HepG2 (cell line): Measurements from ENCODE around the gene MVP. TPM values are rescaled to one million over a fixed set of nuclear protein-coding genes. Genes with fewer than 3 reads are reported as not detected.

Source experiments
- MEIS1 ChIP-seq: sonication (generic); formaldehyde crosslinking; IDR thresholded peaks from 2 replicates; pipeline ENCODE4 v1.9.0; 2021; ENCODE audit warnings: mild to moderate bottlenecking, missing genetic modification reagents, moderate library complexity, borderline replicate concordance
- NFE2L1 ChIP-seq: sonication (generic); formaldehyde crosslinking; IDR thresholded peaks from 2 replicates; pipeline ENCODE4 v1.4.0; 2020; ENCODE audit warnings: missing genetic modification reagents, mild to moderate bottlenecking, borderline replicate concordance
- REPIN1 ChIP-seq: sonication (generic); formaldehyde crosslinking; IDR thresholded peaks from 2 replicates; pipeline ENCODE4 v1.8.0; 2022; ENCODE audit warnings: missing genetic modification reagents, low read depth, mild to moderate bottlenecking, borderline replicate concordance
- ZNF441 ChIP-seq: sonication (generic); formaldehyde crosslinking; IDR thresholded peaks from 2 replicates; pipeline ENCODE4 v1.7.0; 2021; ENCODE audit warnings: missing genetic modification reagents, borderline replicate concordance
- ZNF772 ChIP-seq: sonication (generic); formaldehyde crosslinking; IDR thresholded peaks from 2 replicates; pipeline ENCODE4 v1.5.0; 2020; ENCODE audit warnings: mild to moderate bottlenecking, missing genetic modification reagents
- polyA plus RNA-seq, 8 experiments: library from polyadenylated mRNA; depleted of rRNA in 3 of 8; stranded (reverse) in 7 of 8; unstranded in 1 of 8; fragments of >200 nt; fragmentation: Illumina TruSeq in 4 of 8; extraction: Trizol in 4 of 8; gene quantifications; 2 replicates each; pipeline versions ENCODE4 v1.2.1 to v1.2.3, GENCODE V29; 2011 to 2016; ENCODE audit warnings: low read depth in 4 of 8, missing spikeins in 1 of 8, mixed read lengths in 1 of 8; ENCODE audit not compliant: insufficient read depth in 1 of 8
- total RNA-seq, 5 experiments: library from RNA; depleted of rRNA; stranded (reverse); fragments of >200 nt; fragmentation: Illumina TruSeq; extraction: Trizol; gene quantifications; 2 replicates each; pipeline ENCODE4 v1.2.3, GENCODE V29; 2016; ENCODE audit warnings: low read depth in 1 of 5
- TF ChIP-seq, protein P1 (sequence below): sonication (generic); formaldehyde crosslinking; IDR thresholded peaks from 2 replicates; pipeline ENCODE4 v1.4.0; 2020; ENCODE audit warnings: missing genetic modification reagents, borderline replicate concordance
- TF ChIP-seq, protein P2 (sequence below): sonication (generic); formaldehyde crosslinking; IDR thresholded peaks from 2 replicates; pipeline ENCODE4 v1.4.0; 2020; ENCODE audit warnings: missing genetic modification reagents
- TF ChIP-seq, protein P3 (sequence below), 2 experiments: sonication (generic) in 1 of 2; formaldehyde crosslinking in 1 of 2; IDR thresholded peaks; 2 replicates each; pipeline versions ENCODE4 v1.6.1 to v1.9.0; 2014 to 2022; ENCODE audit warnings: antibody characterized with exemption in 1 of 2, borderline replicate concordance in 1 of 2, inconsistent platforms in 1 of 2, low read depth in 1 of 2, missing genetic modification reagents in 1 of 2
- TF ChIP-seq, protein P4 (sequence below): sonication (generic); formaldehyde crosslinking; IDR thresholded peaks from 2 replicates; pipeline ENCODE4 v1.5.0; 2020; ENCODE audit warnings: mild to moderate bottlenecking, missing genetic modification reagents
- TF ChIP-seq, protein P5 (sequence below): IDR thresholded peaks from 2 replicates; pipeline ENCODE4 v1.6.1; 2016; ENCODE audit warnings: mild to moderate bottlenecking, missing biosample characterization, missing genetic modification reagents
- TF ChIP-seq, protein P6 (sequence below): IDR thresholded peaks from 2 replicates; pipeline ENCODE4 v1.6.1; 2016; ENCODE audit warnings: missing genetic modification reagents, missing compliant biosample characterization

MVP gene
- total and polyA plus RNA-seq, 2 of the 13 experiments (the other 11 are each of a cell fraction or from before 2014, with no cell fraction given), result 22.9 to 43.5 TPM

DNA sequence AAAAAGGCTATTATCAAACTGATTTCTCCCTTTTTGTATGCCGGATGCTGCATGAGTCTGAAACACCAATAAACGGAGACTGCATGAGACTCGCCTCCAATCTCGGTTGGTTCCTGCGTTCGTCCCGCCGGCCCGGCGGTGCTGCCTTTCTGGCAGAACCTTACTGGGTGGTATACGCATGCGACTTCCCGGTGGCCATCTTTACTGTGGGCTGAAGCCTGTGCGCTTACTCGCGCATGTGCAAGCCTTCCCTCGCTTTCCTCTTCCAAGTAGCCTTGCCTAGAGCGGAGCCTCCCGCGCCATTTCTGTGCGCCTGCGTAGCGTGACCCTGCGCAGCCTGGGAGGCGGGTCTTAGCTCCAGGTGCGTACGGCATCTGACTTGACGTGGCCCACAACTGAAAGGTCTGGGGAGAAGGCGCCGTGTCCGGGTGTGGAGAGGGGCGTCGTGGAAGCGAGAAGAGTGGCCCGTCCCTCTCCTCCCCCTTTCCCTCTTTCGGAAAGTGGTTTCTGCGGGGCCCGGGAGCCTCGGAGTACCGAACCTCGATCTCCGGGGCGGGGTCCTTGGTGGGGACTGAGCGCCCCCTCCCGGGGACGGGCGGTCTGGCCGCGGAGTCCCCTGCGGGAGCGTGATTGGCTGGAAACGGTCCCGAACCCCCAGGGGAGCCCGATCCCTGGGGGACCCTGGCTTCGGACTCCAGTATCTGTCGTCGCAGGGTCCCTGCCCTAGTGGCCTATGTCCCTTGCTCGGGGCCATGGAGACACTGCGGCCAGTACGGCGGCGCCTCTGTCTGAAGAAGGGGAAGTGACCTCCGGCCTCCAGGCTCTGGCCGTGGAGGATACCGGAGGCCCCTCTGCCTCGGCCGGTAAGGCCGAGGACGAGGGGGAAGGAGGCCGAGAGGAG is 4.2 kb upstream of the MVP start, which contains the start of gene PAGR1 (continued):
- TF ChIP-seq, protein P1, sequence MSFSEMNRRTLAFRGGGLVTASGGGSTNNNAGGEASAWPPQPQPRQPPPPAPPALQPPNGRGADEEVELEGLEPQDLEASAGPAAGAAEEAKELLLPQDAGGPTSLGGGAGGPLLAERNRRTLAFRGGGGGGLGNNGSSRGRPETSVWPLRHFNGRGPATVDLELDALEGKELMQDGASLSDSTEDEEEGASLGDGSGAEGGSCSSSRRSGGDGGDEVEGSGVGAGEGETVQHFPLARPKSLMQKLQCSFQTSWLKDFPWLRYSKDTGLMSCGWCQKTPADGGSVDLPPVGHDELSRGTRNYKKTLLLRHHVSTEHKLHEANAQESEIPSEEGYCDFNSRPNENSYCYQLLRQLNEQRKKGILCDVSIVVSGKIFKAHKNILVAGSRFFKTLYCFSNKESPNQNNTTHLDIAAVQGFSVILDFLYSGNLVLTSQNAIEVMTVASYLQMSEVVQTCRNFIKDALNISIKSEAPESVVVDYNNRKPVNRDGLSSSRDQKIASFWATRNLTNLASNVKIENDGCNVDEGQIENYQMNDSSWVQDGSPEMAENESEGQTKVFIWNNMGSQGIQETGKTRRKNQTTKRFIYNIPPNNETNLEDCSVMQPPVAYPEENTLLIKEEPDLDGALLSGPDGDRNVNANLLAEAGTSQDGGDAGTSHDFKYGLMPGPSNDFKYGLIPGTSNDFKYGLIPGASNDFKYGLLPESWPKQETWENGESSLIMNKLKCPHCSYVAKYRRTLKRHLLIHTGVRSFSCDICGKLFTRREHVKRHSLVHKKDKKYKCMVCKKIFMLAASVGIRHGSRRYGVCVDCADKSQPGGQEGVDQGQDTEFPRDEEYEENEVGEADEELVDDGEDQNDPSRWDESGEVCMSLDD (CRISPR knock-in tag), result peak; percentile 98
- TF ChIP-seq MEIS1 (CRISPR knock-in tag) (peak; percentile 89; the same call in 1 of the 2 replicates), REPIN1 (CRISPR knock-in tag) (peak; percentile 76; the same call in 1 of the 2 replicates), ZNF441 (peak; percentile 91), NFE2L1 (CRISPR knock-in tag) (no peak), ZNF772 (CRISPR knock-in tag) (peak; percentile 83; the same call in 1 of the 2 replicates)
- TF ChIP-seq, protein P2, sequence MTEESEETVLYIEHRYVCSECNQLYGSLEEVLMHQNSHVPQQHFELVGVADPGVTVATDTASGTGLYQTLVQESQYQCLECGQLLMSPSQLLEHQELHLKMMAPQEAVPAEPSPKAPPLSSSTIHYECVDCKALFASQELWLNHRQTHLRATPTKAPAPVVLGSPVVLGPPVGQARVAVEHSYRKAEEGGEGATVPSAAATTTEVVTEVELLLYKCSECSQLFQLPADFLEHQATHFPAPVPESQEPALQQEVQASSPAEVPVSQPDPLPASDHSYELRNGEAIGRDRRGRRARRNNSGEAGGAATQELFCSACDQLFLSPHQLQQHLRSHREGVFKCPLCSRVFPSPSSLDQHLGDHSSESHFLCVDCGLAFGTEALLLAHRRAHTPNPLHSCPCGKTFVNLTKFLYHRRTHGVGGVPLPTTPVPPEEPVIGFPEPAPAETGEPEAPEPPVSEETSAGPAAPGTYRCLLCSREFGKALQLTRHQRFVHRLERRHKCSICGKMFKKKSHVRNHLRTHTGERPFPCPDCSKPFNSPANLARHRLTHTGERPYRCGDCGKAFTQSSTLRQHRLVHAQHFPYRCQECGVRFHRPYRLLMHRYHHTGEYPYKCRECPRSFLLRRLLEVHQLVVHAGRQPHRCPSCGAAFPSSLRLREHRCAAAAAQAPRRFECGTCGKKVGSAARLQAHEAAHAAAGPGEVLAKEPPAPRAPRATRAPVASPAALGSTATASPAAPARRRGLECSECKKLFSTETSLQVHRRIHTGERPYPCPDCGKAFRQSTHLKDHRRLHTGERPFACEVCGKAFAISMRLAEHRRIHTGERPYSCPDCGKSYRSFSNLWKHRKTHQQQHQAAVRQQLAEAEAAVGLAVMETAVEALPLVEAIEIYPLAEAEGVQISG (CRISPR knock-in tag), result peak; percentile 99
- TF ChIP-seq, protein P3, sequence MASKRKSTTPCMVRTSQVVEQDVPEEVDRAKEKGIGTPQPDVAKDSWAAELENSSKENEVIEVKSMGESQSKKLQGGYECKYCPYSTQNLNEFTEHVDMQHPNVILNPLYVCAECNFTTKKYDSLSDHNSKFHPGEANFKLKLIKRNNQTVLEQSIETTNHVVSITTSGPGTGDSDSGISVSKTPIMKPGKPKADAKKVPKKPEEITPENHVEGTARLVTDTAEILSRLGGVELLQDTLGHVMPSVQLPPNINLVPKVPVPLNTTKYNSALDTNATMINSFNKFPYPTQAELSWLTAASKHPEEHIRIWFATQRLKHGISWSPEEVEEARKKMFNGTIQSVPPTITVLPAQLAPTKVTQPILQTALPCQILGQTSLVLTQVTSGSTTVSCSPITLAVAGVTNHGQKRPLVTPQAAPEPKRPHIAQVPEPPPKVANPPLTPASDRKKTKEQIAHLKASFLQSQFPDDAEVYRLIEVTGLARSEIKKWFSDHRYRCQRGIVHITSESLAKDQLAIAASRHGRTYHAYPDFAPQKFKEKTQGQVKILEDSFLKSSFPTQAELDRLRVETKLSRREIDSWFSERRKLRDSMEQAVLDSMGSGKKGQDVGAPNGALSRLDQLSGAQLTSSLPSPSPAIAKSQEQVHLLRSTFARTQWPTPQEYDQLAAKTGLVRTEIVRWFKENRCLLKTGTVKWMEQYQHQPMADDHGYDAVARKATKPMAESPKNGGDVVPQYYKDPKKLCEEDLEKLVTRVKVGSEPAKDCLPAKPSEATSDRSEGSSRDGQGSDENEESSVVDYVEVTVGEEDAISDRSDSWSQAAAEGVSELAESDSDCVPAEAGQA (IDR thresholded peaks at IDR 0.05; ENCODE audit: low read depth), result peak; percentile 97
- TF ChIP-seq, protein P3 (CRISPR knock-in tag; IDR thresholded peaks at IDR 0.05; ENCODE audit: borderline replicate concordance), result no peak; the same call in 1 of the 2 replicates
- TF ChIP-seq, protein P4, sequence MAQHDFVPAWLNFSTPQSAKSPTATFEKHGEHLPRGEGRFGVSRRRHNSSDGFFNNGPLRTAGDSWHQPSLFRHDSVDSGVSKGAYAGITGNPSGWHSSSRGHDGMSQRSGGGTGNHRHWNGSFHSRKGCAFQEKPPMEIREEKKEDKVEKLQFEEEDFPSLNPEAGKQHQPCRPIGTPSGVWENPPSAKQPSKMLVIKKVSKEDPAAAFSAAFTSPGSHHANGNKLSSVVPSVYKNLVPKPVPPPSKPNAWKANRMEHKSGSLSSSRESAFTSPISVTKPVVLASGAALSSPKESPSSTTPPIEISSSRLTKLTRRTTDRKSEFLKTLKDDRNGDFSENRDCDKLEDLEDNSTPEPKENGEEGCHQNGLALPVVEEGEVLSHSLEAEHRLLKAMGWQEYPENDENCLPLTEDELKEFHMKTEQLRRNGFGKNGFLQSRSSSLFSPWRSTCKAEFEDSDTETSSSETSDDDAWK (CRISPR knock-in tag), result no peak
- TF ChIP-seq, protein P5, sequence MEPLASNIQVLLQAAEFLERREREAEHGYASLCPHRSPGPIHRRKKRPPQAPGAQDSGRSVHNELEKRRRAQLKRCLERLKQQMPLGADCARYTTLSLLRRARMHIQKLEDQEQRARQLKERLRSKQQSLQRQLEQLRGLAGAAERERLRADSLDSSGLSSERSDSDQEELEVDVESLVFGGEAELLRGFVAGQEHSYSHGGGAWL (CRISPR knock-in tag), result peak; percentile 42; the same call in 1 of the 2 replicates
- TF ChIP-seq, protein P6, sequence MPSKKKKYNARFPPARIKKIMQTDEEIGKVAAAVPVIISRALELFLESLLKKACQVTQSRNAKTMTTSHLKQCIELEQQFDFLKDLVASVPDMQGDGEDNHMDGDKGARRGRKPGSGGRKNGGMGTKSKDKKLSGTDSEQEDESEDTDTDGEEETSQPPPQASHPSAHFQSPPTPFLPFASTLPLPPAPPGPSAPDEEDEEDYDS, result peak; percentile 85; the same call in 1 of the 2 replicates
